Kidney (tissue), 14 donors: Measurements from ENCODE around the gene TMEM87B. TPM values are rescaled to one million over a fixed set of nuclear protein-coding genes. Genes with fewer than 3 reads are reported as not detected.

Experiments used
- DNase-seq, 5 donors: peaks; one replicate each; pipeline ENCODE4 v3.0.0-alpha.2; 2013 to 2020
- FAIRE-seq: peaks from 2 replicates; lab custom pipeline; 2012; peaks lifted over from hg19 to GRCh38; lab: Jason Lieb, UNC
- H3K27ac ChIP-seq, 2 donors: one replicate each; pipeline ENCODE4 v1.7.0; 2013; ENCODE audit warnings: low read depth in 2 of 2, low read length in 2 of 2, inconsistent platforms in 1 of 2
- H3K27me3 ChIP-seq: one replicate; pipeline ENCODE4 v1.7.1; 2013; ENCODE audit warnings: low read length, inconsistent platforms; ENCODE audit not compliant: control insufficient read depth, insufficient read depth
- H3K36me3 ChIP-seq, 3 donors: one replicate each; pipeline versions ENCODE4 v1.7.0 to v1.7.1; 2013; ENCODE audit warnings: low read length in 3 of 3, control low read depth in 1 of 3, inconsistent platforms in 1 of 3; ENCODE audit not compliant: insufficient read depth in 3 of 3, control insufficient read depth in 2 of 3
- H3K4me1 ChIP-seq, 3 donors: one replicate each; pipeline versions ENCODE4 v1.7.0 to v1.7.1; 2013; ENCODE audit warnings: low read length in 3 of 3, inconsistent platforms in 1 of 3, low read depth in 1 of 3; ENCODE audit not compliant: control insufficient read depth in 2 of 3, insufficient read depth in 2 of 3
- H3K4me3 ChIP-seq, 3 donors: one replicate each; pipeline versions ENCODE4 v1.7.0 to v1.8.1; 2013; ENCODE audit warnings: low read length in 3 of 3, control low read depth in 1 of 3, inconsistent platforms in 1 of 3
- H3K9ac ChIP-seq, 3 donors: one replicate each; pipeline versions ENCODE4 v1.7.0 to v1.7.1; 2013; ENCODE audit warnings: low read length in 3 of 3, control low read depth in 1 of 3, inconsistent platforms in 1 of 3
- H3K9me3 ChIP-seq, 3 donors: one replicate each; pipeline versions ENCODE4 v1.7.0 to v1.7.1; 2013; ENCODE audit warnings: low read length in 3 of 3, control low read depth in 1 of 3, inconsistent platforms in 1 of 3; ENCODE audit not compliant: control insufficient read depth in 2 of 3, insufficient read depth in 1 of 3
- intact Hi-C: fragments of 100-400 bp; cut with DNase I; formaldehyde crosslinking; loops from one replicate; pipeline ENCODE4 v1.11.1; 2022
- polyA plus RNA-seq: library from polyadenylated mRNA; stranded (reverse); fragments of 350-450 nt; fragmentation: Illumina TruSeq; extraction: RNeasy Lipid Tissue Mini Kit (QIAGEN cat#74804); gene quantifications from one replicate; pipeline ENCODE4 v1.2.3, GENCODE V29; 2014; ENCODE audit warnings: low read depth, low replicate concordance; ENCODE audit not compliant: insufficient read depth
- total RNA-seq: library from RNA; stranded (reverse); fragmentation: NEBNext Ultra II Directional; extraction: Animal tissue kit (Norgen Biotek cat#: 25700); gene quantifications from one replicate; pipeline ENCODE4 v1.2.1, GENCODE V29; 2021
- TF ChIP-seq, protein P1 (sequence below): IDR thresholded peaks from 3 replicates; pipeline ENCODE4 v1.5.1; 2012; ENCODE audit warnings: mild to moderate bottlenecking, moderate library complexity, borderline replicate concordance; ENCODE audit not compliant: insufficient read depth; ENCODE audit errors: extremely low read depth
- donor health status: control.
- donor health status: control.
- donor health status: control.
- donor health status: control.
- donor health status: control.
- donor health status: DM: yes; HTN: yes; CAD: no.
- donor health status: Normal renal cell carcinoma (clear cell type).

TMEM87B gene
- total and polyA plus RNA-seq, 2 donors from 2014 or later, result 6.5 to 21.9 TPM

DNA sequence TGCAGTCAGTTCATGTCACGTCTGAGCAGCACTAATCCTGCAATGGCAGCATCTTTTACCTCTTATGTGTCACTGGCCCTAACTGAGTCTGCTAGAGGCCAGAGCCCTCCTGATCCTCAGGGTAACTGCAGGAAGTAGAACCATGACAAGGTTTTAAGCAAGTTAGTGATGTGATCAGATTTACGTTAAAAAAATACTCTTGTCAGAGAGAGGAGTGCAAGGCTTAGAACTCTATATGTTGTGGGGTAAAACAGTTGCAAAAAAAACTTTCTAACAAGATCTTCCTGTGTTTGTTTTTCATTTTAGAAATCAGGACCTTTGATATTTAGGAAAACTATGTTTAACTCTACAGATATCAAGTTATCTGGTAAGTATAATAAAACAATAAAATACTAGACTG lies 4.6 kb downstream of the TMEM87B start:
- Histone ChIP-seq H3K9me3 (no peaks in the 10 kb centered on the region), H3K27ac (no peak overlapping the region), H3K9ac (no peak overlapping the region), H3K27me3 (no peaks in the 10 kb centered on the region), H3K4me3 (no peak overlapping the region), H3K4me1 (peaks cover 0 to 8% (median 5%) of the 10 kb centered on the region in 3 donors), H3K36me3 (peaks cover 0 to 13% (median 13%) of the 10 kb centered on the region in 3 donors)
- intact Hi-C loops, result no loop called here
- DNase-seq (no peak), FAIRE-seq (no peak)
- TF ChIP-seq, protein P1, sequence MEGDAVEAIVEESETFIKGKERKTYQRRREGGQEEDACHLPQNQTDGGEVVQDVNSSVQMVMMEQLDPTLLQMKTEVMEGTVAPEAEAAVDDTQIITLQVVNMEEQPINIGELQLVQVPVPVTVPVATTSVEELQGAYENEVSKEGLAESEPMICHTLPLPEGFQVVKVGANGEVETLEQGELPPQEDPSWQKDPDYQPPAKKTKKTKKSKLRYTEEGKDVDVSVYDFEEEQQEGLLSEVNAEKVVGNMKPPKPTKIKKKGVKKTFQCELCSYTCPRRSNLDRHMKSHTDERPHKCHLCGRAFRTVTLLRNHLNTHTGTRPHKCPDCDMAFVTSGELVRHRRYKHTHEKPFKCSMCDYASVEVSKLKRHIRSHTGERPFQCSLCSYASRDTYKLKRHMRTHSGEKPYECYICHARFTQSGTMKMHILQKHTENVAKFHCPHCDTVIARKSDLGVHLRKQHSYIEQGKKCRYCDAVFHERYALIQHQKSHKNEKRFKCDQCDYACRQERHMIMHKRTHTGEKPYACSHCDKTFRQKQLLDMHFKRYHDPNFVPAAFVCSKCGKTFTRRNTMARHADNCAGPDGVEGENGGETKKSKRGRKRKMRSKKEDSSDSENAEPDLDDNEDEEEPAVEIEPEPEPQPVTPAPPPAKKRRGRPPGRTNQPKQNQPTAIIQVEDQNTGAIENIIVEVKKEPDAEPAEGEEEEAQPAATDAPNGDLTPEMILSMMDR, result no peak

DNA sequence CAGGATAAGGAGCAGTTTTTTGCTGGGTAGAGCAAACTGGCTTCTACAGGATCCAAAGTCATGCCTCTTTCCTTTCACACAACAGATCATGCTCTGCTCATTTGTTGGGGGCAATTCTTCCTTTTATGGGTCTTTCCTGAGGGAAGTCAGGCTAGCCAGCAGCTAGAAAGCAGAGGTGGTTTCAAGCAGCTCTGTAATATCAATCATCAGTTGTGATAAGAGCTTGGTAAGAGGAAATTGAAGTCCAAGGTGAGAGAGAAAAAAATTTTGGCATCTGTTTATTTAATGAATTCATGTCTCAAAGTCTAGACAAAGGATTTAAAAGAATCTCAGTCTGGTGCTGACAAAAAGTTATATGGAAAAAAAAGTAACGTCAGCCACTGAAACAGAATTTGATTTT lies 6.2 kb downstream of the TMEM87B start:
- H3K9ac ChIP-seq, result no peak overlapping the region
- intact Hi-C loops, result no loop called here
- H3K9me3 ChIP-seq, result no peaks in the 10 kb centered on the region
- H3K27ac ChIP-seq, result no peak overlapping the region
- no peak for DNase-seq
- no peaks in the 10 kb centered on the region for H3K27me3 ChIP-seq
- peaks cover 0 to 8% (median 4%) of the 10 kb centered on the region in 3 donors for H3K4me1 ChIP-seq
- no peak overlapping the region for H3K4me3 ChIP-seq
- TF ChIP-seq, protein P1, result no peak
- FAIRE-seq, result no peak
- peaks cover 0 to 18% (median 13%) of the 10 kb centered on the region in 3 donors for H3K36me3 ChIP-seq

DNA sequence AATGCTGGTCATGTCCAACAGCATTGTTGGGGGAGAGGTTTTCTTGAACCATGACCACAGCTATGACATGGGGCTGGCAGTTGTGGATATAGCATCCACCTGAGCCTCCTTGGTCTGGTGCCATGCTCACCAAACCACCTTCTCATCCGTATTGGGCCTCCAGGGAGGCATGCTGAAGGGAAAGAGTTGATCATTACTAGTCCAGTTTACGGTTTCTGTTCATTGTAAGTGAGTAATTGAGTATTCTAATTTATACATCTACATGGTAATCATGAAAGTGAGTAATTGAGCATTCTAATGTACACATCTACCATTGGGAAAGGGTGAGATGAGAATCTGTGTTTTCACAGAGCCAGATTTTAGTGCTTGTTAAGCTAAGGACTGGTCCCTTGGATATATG lies 6.8 kb downstream of the TMEM87B start:
- DNase-seq, result no peak
- Histone ChIP-seq H3K4me1 (peaks cover 0 to 5% (median 0%) of the 10 kb centered on the region in 3 donors), H3K9ac (no peak overlapping the region), H3K4me3 (no peak overlapping the region), H3K27ac (no peak overlapping the region), H3K27me3 (no peaks in the 10 kb centered on the region), H3K36me3 (peaks cover 0 to 22% (median 13%) of the 10 kb centered on the region in 3 donors), H3K9me3 (no peaks in the 10 kb centered on the region)
- intact Hi-C loops, result no loop called here
- FAIRE-seq, result no peak
- TF ChIP-seq, protein P1, result no peak

DNA sequence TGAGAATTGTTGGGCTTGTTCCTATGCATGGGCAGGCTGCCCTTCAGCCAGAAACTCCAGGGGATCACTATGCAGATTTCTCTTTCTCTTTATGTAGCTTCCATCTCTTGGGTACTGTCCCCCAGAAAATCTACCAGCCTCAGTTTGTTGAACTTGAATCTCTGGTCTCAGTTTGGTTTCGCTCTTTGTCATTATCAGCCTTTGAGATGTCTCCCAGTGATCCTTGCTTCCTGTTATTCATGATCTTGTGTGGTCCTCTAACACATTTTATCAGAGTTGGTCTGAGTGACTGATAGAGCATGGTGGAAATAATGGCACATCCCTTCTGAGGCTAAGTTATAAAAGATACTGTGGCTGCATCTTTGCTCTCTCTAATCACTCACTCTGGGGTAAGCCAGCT lies 7.8 kb downstream of the TMEM87B start:
- Histone ChIP-seq H3K27ac (no peak overlapping the region), H3K4me1 (no peaks in the 10 kb centered on the region), H3K4me3 (no peak overlapping the region), H3K27me3 (no peaks in the 10 kb centered on the region), H3K36me3 (peaks cover 2 to 26% (median 16%) of the 10 kb centered on the region in 3 donors), H3K9ac (no peak overlapping the region), H3K9me3 (no peaks in the 10 kb centered on the region)
- FAIRE-seq, result no peak
- no peak for DNase-seq
- intact Hi-C loops, result no loop called here
- TF ChIP-seq, protein P1, result no peak
